Left ventricle myocardium superior (tissue), 1 donor: ENCODE data around the gene EFNA2. TPM values are rescaled to one million over a fixed set of nuclear protein-coding genes. Genes with fewer than 3 reads are reported as not detected.
"Not testable (repeated sequence)": the region's sequence is repeated elsewhere in the genome, so short reads cannot be mapped to it uniquely, and the experiment has no call there.

Experiments
- ATAC-seq: fragments of 200-7000 bp; cut with Tn5 transposase; one replicate; pipeline ENCODE4 v1.9.1; 2020; ENCODE audit warnings: mild to moderate bottlenecking, moderate library complexity
- DNase-seq: peaks from one replicate; pipeline ENCODE4 v3.0.0-alpha.2; 2020
- intact Hi-C: fragments of 100-400 bp; cut with micrococcal nuclease; formaldehyde crosslinking; loops from one replicate; pipeline ENCODE4 v1.11.0; 2022
- total RNA-seq: library from RNA; stranded (reverse); fragmentation: NEBNext Ultra II Directional; extraction: Animal tissue kit (Norgen Biotek cat#: 25700); gene quantifications from one replicate; pipeline ENCODE4 v1.2.1, GENCODE V29; 2021
- donor health status: DM: no; HTN: yes; CAD: no; lungs with severe emphysema.

EFNA2 gene
- total RNA-seq, 1 donor from 2014 or later = not detected

DNA sequence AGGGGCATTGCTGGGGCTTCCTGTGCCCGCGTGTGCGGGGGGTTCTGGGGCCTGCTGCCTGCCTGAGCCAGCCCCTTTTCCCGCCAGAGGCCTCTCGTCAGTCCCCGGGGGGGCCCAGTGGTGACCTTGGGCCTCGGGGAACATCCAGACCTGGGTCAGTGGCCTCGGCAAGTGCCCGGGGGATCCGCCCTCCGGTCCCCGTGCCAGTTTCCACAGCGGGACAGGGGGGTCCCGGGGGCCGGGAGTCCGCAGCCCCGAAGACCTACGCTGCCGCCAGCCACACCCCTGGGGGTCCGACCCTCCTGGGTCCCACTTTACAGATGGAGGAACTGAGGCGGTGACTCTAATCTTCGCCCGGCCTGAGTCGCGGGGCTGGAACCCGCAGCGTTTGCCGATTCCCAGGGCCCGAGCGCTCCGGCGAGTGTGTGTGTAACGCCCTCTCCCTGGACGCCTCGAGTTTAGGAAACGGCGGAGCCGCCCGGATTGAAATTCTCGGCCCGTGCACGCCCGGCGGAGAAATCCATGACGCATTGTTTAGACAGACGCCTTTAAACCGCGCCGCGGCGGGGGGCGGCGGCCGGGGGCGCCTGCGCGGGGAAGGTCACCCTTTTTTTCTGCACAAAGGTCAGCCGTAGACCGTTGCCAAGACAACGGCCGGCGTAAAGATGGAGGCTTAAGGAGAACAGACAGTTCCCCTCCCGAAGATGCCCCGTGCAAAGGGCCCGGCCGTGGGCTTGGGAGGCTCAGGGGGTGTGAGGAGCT is 39.3 kb downstream of the EFNA2 start:
- intact Hi-C loops = no loop called here
- DNase-seq = peak; percentile 68
- peak; percentile 78 for ATAC-seq

DNA sequence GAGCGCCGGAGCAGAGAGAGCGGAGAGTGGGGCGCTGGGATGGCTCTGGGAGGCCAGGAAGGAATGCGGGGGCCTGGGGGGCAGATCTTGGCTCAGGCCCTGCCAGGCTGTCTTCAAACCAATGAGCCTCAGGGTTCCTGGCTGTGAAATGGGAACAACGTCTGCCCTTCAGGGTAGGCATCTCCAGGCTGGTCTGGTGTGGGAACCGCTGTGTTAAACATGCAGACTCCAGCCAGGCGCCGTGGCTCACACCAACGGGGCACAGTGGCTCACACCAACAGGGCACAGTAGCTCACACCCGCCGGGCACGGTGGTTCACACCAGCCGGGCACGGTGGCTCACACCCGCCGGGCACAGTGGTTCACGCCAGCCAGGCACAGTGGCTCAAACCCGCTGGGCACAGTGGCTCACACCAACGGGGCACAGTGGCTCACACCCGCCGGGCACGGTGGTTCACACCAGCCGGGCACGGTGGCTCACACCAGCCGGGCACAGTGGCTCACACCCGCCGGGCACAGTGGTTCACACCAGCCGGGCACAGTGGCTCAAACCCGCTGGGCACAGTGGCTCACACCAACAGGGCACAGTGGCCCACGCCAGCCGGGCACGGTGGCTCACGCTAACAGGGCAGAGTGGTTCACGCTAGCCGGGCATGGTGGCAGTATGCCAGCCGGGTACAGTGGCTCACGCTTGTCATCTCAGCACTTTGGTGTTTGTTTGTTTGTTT is 40.1 kb downstream of the EFNA2 start:
- DNase-seq (no peak), ATAC-seq (no peak)
- intact Hi-C loops = no loop called here

- DNase-seq (no peak), ATAC-seq (no peak)
- intact Hi-C loops = no loop called here
Measured at GRCh38 chr19:1327125-1327524, 41.5 kb downstream of the EFNA2 start.

- DNase-seq, ATAC-seq, intact Hi-C loops: not testable (repeated sequence)
Measured at GRCh38 chr19:1332208-1332607, 46.5 kb downstream of the EFNA2 start.

GRCh38 chr19:1336079-1336684 is 50.5 kb downstream of the EFNA2 start:
- DNase-seq (no peak), ATAC-seq (no peak)
- intact Hi-C loops = no loop called here

DNA sequence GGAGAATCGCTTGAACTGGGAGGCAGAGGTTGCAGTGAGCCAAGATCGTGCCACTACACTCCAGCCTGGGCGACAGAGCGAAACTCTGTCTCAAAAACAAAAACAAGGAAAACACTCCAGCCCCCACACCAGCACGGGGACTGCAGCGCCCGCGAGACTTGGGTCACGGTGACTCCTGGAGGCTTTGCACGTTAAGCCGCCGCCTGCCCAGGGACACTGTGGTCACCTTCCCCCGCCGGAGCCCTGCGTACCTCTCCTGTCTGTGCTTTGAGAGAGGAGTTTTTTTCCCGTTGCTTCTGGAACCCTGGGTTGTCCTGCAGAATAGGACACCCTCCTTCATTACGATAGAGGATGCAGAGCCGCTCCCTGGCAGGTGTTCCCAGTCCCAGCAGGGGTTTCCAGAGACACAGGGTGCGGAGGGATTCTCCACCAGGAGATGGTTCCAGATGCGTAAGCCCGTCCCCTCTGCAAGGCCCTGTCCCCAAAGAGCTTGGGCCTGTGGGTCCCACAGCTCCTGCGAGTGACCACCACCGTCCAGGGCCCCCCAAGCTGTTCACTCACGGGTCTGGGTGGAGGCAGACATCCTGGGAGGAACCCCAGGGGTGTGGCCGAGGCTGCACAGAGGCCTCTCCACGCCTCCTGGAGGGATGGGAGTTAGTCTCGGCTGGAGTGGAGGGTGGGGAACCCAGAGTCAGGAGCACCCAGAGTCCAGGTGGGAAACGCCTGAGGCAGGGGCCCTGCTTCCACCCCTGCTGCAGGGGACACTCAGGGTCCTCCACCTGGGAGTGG is 55.2 kb downstream of the EFNA2 start:
- ATAC-seq (no peak), DNase-seq (no peak)
- intact Hi-C loops = no loop called here

DNA sequence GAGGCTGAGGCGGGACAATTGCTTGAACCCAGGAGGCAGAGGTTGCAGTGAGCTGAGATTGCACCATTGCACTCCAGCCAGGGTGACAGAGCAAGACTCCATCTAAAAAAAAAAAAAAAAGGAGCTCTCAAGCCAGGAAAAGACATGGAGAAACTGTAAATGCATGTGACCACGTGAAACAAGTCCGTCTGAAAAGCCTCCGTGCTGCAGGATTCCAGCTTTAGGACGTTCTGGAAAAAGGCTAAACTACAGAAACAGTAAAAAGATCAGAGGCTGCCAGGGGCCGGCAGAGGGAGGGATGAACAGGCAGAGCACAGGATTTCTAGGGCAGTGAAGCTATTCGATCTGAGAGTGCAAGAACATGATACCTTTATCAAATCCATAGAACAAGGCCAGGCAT is 57.4 kb downstream of the EFNA2 start:
- ATAC-seq (no peak), DNase-seq (no peak)
- intact Hi-C loops = no loop called here

DNA sequence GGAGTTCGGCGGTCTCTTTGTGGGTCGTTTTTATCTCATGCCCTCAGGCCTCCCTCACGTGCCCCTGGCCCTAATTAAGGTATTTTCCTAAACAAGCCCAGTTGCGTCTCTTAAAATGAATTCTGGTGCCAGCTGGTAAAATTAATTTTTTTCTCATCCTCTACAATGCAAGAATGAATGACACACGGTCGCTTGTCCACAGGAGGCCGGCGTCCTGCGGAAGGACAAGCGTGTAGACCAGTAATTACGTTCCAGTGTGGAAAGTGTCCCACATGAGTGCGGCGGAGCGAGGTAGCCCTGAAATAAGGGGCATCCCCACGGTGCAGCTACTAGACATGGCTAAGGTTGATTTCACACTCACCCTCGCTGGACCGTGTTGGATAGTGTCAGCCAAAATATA is 63.5 kb downstream of the EFNA2 start:
- ATAC-seq = no peak
- DNase-seq = no peak
- intact Hi-C loops = no loop called here

GRCh38 chr19:1350867-1351266 is 65.2 kb downstream of the EFNA2 start:
- ATAC-seq (no peak), DNase-seq (no peak)
- intact Hi-C loops = no loop called here

Other genes with a start within 250 kb of the EFNA2 start
- 9.4 TPM for gene ABCA7, start 245.8 kb upstream of the EFNA2 start, total RNA-seq
- gene ARHGAP45, start 218.7 kb upstream of the EFNA2 start, total RNA-seq = 6.0 TPM
- 148 TPM for gene POLR2E, start 190.5 kb upstream of the EFNA2 start, total RNA-seq
- 337 TPM for gene GPX4, start 181.9 kb upstream of the EFNA2 start, total RNA-seq
- 18.7 TPM for gene SBNO2, start 111.6 kb upstream of the EFNA2 start, total RNA-seq
- gene STK11, start 80.1 kb upstream of the EFNA2 start, total RNA-seq = 66.2 TPM
- gene CBARP, start 47.9 kb upstream of the EFNA2 start, total RNA-seq = 1.2 TPM
- 686 TPM for gene ATP5F1D, start 44.1 kb upstream of the EFNA2 start, total RNA-seq
- gene MIDN, start 37.3 kb upstream of the EFNA2 start, total RNA-seq = 59.7 TPM
- gene CIRBP, start 16.5 kb upstream of the EFNA2 start, total RNA-seq = 248 TPM
- gene FAM174C, start 10.3 kb upstream of the EFNA2 start, total RNA-seq = 13.1 TPM
- 461 TPM for gene NDUFS7, start 98.0 kb downstream of the EFNA2 start, total RNA-seq
- 92.5 TPM for gene GAMT, start 115.7 kb downstream of the EFNA2 start, total RNA-seq
- gene DAZAP1, start 121.7 kb downstream of the EFNA2 start, total RNA-seq = 96.7 TPM
- gene RPS15, start 152.5 kb downstream of the EFNA2 start, total RNA-seq = 625 TPM
- 0.17 TPM for gene APC2, start 164.2 kb downstream of the EFNA2 start, total RNA-seq
- gene C19orf25, start 193.3 kb downstream of the EFNA2 start, total RNA-seq = 16.2 TPM
- gene PCSK4, start 204.5 kb downstream of the EFNA2 start, total RNA-seq = 2.8 TPM
- gene REEP6, start 205.3 kb downstream of the EFNA2 start, total RNA-seq = 0.72 TPM
- gene ADAMTSL5, start 227.1 kb downstream of the EFNA2 start, total RNA-seq = 20.5 TPM
- gene PLK5, start 238.2 kb downstream of the EFNA2 start, total RNA-seq = not detected